Neuronal stem cell (in vitro differentiated cells): ENCODE measurements around the gene SCFD2.
"Not testable (repeated sequence)": the region's sequence is repeated elsewhere in the genome, so short reads cannot be mapped to it uniquely, and the experiment has no call there.

Source experiments
- DNase-seq: peaks from one replicate; pipeline ENCODE4 v3.0.0-alpha.2; 2013; ENCODE audit warnings: low spot score
- H2AFZ ChIP-seq: one replicate; pipeline ENCODE4 v1.6.1; 2013; ENCODE audit warnings: mild to moderate bottlenecking, low read length, inconsistent platforms
- H2AK5ac ChIP-seq: 2 replicates; pipeline ENCODE4 v1.6.1; 2013; ENCODE audit warnings: low read depth, mild to moderate bottlenecking, inconsistent platforms, low read length, moderate library complexity, mixed read lengths
- H2BK120ac ChIP-seq: 2 replicates; pipeline ENCODE4 v1.6.1; 2013; ENCODE audit warnings: low read depth, mild to moderate bottlenecking, inconsistent platforms, low read length, moderate library complexity, mixed read lengths
- H2BK12ac ChIP-seq: one replicate; pipeline ENCODE4 v1.6.1; 2013; ENCODE audit warnings: low read length, inconsistent platforms
- H2BK15ac ChIP-seq: 2 replicates; pipeline ENCODE4 v1.6.1; 2013; ENCODE audit warnings: mild to moderate bottlenecking, low read length, inconsistent platforms, mixed read lengths
- H2BK5ac ChIP-seq: one replicate; pipeline ENCODE4 v1.6.1; 2013; ENCODE audit warnings: inconsistent platforms, mild to moderate bottlenecking, low read length, moderate library complexity
- H3K14ac ChIP-seq: one replicate; pipeline ENCODE4 v1.6.1; 2013; ENCODE audit warnings: low read length, inconsistent platforms
- H3K18ac ChIP-seq: 2 replicates; pipeline ENCODE4 v1.6.1; 2013; ENCODE audit warnings: low read length, inconsistent platforms
- H3K23ac ChIP-seq: 2 replicates; pipeline ENCODE4 v1.6.1; 2013; ENCODE audit warnings: low read depth, mild to moderate bottlenecking, mixed read lengths, low read length, inconsistent platforms; ENCODE audit not compliant: poor library complexity
- H3K27ac ChIP-seq: replicated peaks from 3 replicates; pipeline ENCODE4 v1.5.1; 2013; ENCODE audit warnings: low read length, inconsistent platforms
- H3K27me3 ChIP-seq, 3 experiments: 2 replicates each; pipeline ENCODE4 v1.6.1; 2013; ENCODE audit warnings: low read length in 3 of 3, mild to moderate bottlenecking in 2 of 3, inconsistent platforms in 1 of 3, low read depth in 1 of 3, mixed read lengths in 1 of 3, moderate library complexity in 1 of 3; ENCODE audit not compliant: control insufficient read depth in 3 of 3, insufficient read depth in 3 of 3
- H3K36me3 ChIP-seq, 2 donors: replicated peaks in 1 of 2; 2 replicates each; pipeline ENCODE4 v1.6.1; 2013; ENCODE audit warnings: low read length in 2 of 2; ENCODE audit not compliant: control insufficient read depth in 2 of 2, insufficient read depth in 2 of 2
- H3K4ac ChIP-seq: 2 replicates; pipeline ENCODE4 v1.6.1; 2013; ENCODE audit warnings: inconsistent platforms, mild to moderate bottlenecking, low read length, moderate library complexity
- H3K4me1 ChIP-seq, 2 donors: 1 replicate in 1 of 2; 2 replicates in 1 of 2; pipeline ENCODE4 v1.6.1; 2013; ENCODE audit warnings: low read length in 2 of 2, low read depth in 1 of 2; ENCODE audit not compliant: control insufficient read depth in 2 of 2, insufficient read depth in 1 of 2
- H3K4me2 ChIP-seq: one replicate; pipeline ENCODE4 v1.6.1; 2013; ENCODE audit warnings: mild to moderate bottlenecking, low read length, inconsistent platforms; ENCODE audit not compliant: insufficient read depth, poor library complexity, severe bottlenecking
- H3K4me3 ChIP-seq, 2 donors: 2 replicates each; pipeline ENCODE4 v1.5.1; 2013; ENCODE audit warnings: low read length in 2 of 2, mild to moderate bottlenecking in 2 of 2, inconsistent platforms in 1 of 2, moderate library complexity in 1 of 2
- H3K79me1 ChIP-seq: one replicate; pipeline ENCODE4 v1.6.1; 2013; ENCODE audit warnings: low read depth, mild to moderate bottlenecking, inconsistent platforms, low read length, moderate library complexity
- H3K9ac ChIP-seq: one replicate; pipeline ENCODE4 v1.6.1; 2013; ENCODE audit warnings: mild to moderate bottlenecking, low read depth, low read length, inconsistent platforms; ENCODE audit not compliant: poor library complexity
- H3K9me3 ChIP-seq, 2 donors: replicated peaks in 1 of 2; 2 replicates each; pipeline versions ENCODE3 to v1.6.1; 2013; ENCODE audit warnings: low read length in 2 of 2, mild to moderate bottlenecking in 2 of 2, inconsistent platforms in 1 of 2, low read depth in 1 of 2, mixed read lengths in 1 of 2, moderate library complexity in 1 of 2; ENCODE audit not compliant: control insufficient read depth in 2 of 2, insufficient read depth in 1 of 2
- H4K8ac ChIP-seq: one replicate; pipeline ENCODE4 v1.6.1; 2013; ENCODE audit warnings: low read depth, mild to moderate bottlenecking, inconsistent platforms, low read length, moderate library complexity
- H4K91ac ChIP-seq: one replicate; pipeline ENCODE4 v1.6.1; 2013; ENCODE audit warnings: low read length, low read depth, mild to moderate bottlenecking, inconsistent platforms; ENCODE audit not compliant: poor library complexity
- WGBS, 2 donors: extraction: QIAGEN DNeasy Blood & Tissue Kit; methylation state at CpG; one replicate each; pipeline ENCODE4 v1.1.7; 2013; ENCODE audit warnings: missing lambda C conversion rate in 2 of 2, mixed read lengths in 1 of 2; ENCODE audit not compliant: insufficient read length in 2 of 2, insufficient replicate concordance in 1 of 2; ENCODE audit errors: extremely low coverage in 2 of 2; 5-methylcytosine and 5-hydroxymethylcytosine counted together

The SCFD2 gene

GRCh38 chr4:53177751-53178150 is 188.1 kb downstream of the SCFD2 start:
- no CpG with 5 or more reads among the region's 4 CpGs for WGBS, 2 donors
- not testable (repeated sequence) for H2BK12ac ChIP-seq

GRCh38 chr4:53175640-53176039 is 190.2 kb downstream of the SCFD2 start:
- Histone ChIP-seq H2AFZ (no peak overlapping the region), H4K8ac (no peak overlapping the region), H3K14ac (no peak overlapping the region), H3K9me3 (peaks cover 0 to 3% of the 10 kb centered on the region in 2 donors), H3K23ac (no peak overlapping the region), H3K4me3 (no peak overlapping the region), H2BK120ac (no peak overlapping the region), H3K27me3 (no peaks in the 10 kb centered on the region), H2BK15ac (no peak overlapping the region), H3K4me1 (no peaks in the 10 kb centered on the region), H2BK12ac (no peak overlapping the region), H3K18ac (no peak overlapping the region), H4K91ac (no peak overlapping the region), H3K4me2 (no peak overlapping the region), H2AK5ac (no peak overlapping the region), H3K36me3 (no peaks in the 10 kb centered on the region), H3K27ac (no peak overlapping the region), H3K4ac (no peak overlapping the region), H3K79me1 (no peaks in the 10 kb centered on the region), H2BK5ac (no peak overlapping the region), H3K9ac (no peak overlapping the region)
- DNase-seq: no peak

More at GRCh38 chr4:53177751-53178150, 188.1 kb downstream of the SCFD2 start:
- not testable (repeated sequence) for H3K4me1 ChIP-seq, H3K18ac ChIP-seq, H2BK5ac ChIP-seq, H3K27me3 ChIP-seq, H3K79me1 ChIP-seq, DNase-seq, H2AFZ ChIP-seq, H4K8ac ChIP-seq, H4K91ac ChIP-seq, H3K9me3 ChIP-seq, H2BK120ac ChIP-seq, H3K36me3 ChIP-seq, H3K27ac ChIP-seq, H3K23ac ChIP-seq, H3K9ac ChIP-seq, H2AK5ac ChIP-seq, H3K4ac ChIP-seq, H3K4me3 ChIP-seq, H2BK15ac ChIP-seq, H3K4me2 ChIP-seq, H3K14ac ChIP-seq

- H3K4me1 ChIP-seq: no peaks in the 10 kb centered on the region
- H3K14ac ChIP-seq: no peak overlapping the region
- no peak overlapping the region for H2BK15ac ChIP-seq
- H3K9ac ChIP-seq: no peak overlapping the region
- DNase-seq: no peak
- no peak overlapping the region for H2AFZ ChIP-seq
- H3K27me3 ChIP-seq: no peaks in the 10 kb centered on the region
- no peak overlapping the region for H3K4me3 ChIP-seq
- H3K9me3 ChIP-seq: peaks cover 0 to 3% of the 10 kb centered on the region in 2 donors
- H3K4me2 ChIP-seq: no peak overlapping the region
- H4K8ac ChIP-seq: no peak overlapping the region
- no peak overlapping the region for H3K4ac ChIP-seq
- H4K91ac ChIP-seq: no peak overlapping the region
- no peak overlapping the region for H2BK5ac ChIP-seq
- no CpG with 5 or more reads among the region's 3 CpGs for WGBS, 2 donors
- no peak overlapping the region for H2AK5ac ChIP-seq
- no peak overlapping the region for H2BK12ac ChIP-seq
- H3K36me3 ChIP-seq: no peaks in the 10 kb centered on the region
- no peak overlapping the region for H2BK120ac ChIP-seq
- H3K23ac ChIP-seq: no peak overlapping the region
- no peak overlapping the region for H3K18ac ChIP-seq
- H3K27ac ChIP-seq: no peak overlapping the region
- no peaks in the 10 kb centered on the region for H3K79me1 ChIP-seq
Observed at GRCh38 chr4:53174823-53175222, 191.0 kb downstream of the SCFD2 start.

- no peak for DNase-seq
- Histone ChIP-seq H3K4ac (no peak overlapping the region), H3K14ac (no peak overlapping the region), H3K9ac (no peak overlapping the region), H2AK5ac (no peak overlapping the region), H3K27ac (no peak overlapping the region), H3K9me3 (peaks cover 0 to 3% of the 10 kb centered on the region in 2 donors), H4K8ac (no peak overlapping the region), H2BK12ac (no peak overlapping the region), H2BK5ac (no peak overlapping the region), H3K23ac (no peak overlapping the region), H2AFZ (no peak overlapping the region), H3K4me2 (no peak overlapping the region), H3K27me3 (no peaks in the 10 kb centered on the region), H3K18ac (no peak overlapping the region), H4K91ac (no peak overlapping the region), H3K79me1 (no peaks in the 10 kb centered on the region), H3K4me3 (no peak overlapping the region), H2BK120ac (no peak overlapping the region), H3K4me1 (no peaks in the 10 kb centered on the region), H2BK15ac (no peak overlapping the region), H3K36me3 (no peaks in the 10 kb centered on the region)
- WGBS, 2 donors: 100% methylated on average over 1 of the region's 1 CpG; no CpG with 5 or more reads in 1 of the 2 donors
Observed at GRCh38 chr4:53173576-53173975, 192.3 kb downstream of the SCFD2 start.
